Stimulated activated CD8-positive, alpha-beta memory T cell treated with anti-CD3 and anti-CD28 coated beads, Interleukin-4, amount 100 ng/mL, for 1 hour (primary cell): ENCODE data around the gene CAMTA2.
A peak's percentile ranks its signal among the peaks of the same experiment; 100 is the strongest.
"Not testable (repeated sequence)": the region's sequence is repeated elsewhere in the genome, so short reads cannot be mapped to it uniquely, and the experiment has no call there.

ENCODE experiments used
- DNase-seq, 2 donors: peaks; one replicate each; pipeline ENCODE4 v3.0.0-alpha.2; 2020; ENCODE audit warnings: low read depth in 2 of 2, low spot score in 1 of 2

CAMTA2 gene, protein sequence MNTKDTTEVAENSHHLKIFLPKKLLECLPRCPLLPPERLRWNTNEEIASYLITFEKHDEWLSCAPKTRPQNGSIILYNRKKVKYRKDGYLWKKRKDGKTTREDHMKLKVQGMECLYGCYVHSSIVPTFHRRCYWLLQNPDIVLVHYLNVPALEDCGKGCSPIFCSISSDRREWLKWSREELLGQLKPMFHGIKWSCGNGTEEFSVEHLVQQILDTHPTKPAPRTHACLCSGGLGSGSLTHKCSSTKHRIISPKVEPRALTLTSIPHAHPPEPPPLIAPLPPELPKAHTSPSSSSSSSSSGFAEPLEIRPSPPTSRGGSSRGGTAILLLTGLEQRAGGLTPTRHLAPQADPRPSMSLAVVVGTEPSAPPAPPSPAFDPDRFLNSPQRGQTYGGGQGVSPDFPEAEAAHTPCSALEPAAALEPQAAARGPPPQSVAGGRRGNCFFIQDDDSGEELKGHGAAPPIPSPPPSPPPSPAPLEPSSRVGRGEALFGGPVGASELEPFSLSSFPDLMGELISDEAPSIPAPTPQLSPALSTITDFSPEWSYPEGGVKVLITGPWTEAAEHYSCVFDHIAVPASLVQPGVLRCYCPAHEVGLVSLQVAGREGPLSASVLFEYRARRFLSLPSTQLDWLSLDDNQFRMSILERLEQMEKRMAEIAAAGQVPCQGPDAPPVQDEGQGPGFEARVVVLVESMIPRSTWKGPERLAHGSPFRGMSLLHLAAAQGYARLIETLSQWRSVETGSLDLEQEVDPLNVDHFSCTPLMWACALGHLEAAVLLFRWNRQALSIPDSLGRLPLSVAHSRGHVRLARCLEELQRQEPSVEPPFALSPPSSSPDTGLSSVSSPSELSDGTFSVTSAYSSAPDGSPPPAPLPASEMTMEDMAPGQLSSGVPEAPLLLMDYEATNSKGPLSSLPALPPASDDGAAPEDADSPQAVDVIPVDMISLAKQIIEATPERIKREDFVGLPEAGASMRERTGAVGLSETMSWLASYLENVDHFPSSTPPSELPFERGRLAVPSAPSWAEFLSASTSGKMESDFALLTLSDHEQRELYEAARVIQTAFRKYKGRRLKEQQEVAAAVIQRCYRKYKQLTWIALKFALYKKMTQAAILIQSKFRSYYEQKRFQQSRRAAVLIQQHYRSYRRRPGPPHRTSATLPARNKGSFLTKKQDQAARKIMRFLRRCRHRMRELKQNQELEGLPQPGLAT

DNA sequence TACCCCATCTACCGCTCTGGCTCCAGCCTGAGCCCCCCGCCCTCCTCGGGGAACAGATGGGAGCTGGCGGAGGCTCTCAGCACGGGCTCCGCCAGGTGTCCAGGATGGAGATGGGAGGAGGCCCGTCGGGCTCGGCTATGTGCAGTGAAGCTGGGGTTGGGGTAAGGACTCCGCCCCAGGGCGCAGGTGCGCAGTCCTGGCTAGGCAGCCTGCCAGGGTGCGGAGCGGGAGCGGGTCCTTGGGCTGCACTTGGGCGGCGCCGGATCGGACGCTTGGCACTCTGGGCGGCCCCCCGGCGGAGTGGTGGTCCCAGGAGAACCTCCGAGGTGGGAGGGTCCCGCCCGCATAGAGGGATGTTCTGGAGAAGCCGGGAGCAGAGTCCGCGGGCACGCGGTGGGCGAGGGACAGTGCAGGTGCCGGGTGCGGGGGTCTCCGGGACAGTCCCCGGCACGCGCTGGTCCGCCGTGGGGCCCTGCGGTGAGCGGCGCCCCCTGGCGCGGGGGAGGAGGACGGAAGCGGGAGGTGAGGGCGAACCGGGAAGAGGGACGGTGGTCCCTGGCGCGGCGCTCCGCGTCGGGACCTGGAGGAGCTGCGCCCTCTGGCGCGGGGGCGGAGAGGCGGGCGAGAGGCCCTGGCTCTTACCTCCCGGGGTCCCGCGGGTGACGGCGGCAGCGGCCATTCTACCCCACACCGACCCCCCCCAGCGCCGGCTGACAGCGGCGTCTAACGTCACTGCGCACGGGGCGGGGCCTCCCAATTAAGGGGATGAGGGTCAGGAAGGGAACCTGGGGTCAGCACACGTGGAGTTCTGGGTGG is at the start of gene CAMTA2:
CAMTA2 (minus strand) TSS at position 725 of the 816 bp plus-strand sequence. CDS start 1,453 bp downstream, outside the sequence.
- DNase-seq = peak; percentile 75 to 77

DNA sequence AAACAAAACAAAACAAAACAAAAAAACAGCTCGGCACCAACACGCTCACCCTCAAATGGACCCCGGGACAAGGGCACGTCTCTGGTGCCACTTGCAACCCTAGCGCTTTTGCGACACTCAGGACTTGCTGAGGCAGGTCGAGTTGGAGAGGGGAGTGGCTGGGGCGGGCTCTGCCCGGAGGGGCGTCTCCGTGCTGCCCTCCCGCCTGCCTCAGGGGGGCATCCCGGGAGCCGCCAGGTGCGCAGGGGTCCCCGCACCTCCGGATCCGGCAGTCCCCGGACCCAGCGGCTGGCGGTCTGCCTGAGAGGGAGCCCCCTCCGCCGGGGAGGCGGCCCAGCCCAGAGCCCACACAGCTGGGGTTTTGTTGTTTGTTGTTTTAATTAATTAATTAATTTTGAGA is 47.8 kb upstream of the CAMTA2 start, which contains the start of gene SLC52A1:
SLC52A1 (minus strand) TSS at position 112 of the 400 bp plus-strand sequence. CDS start 820 bp downstream, outside the sequence.
- no peak for DNase-seq

DNA sequence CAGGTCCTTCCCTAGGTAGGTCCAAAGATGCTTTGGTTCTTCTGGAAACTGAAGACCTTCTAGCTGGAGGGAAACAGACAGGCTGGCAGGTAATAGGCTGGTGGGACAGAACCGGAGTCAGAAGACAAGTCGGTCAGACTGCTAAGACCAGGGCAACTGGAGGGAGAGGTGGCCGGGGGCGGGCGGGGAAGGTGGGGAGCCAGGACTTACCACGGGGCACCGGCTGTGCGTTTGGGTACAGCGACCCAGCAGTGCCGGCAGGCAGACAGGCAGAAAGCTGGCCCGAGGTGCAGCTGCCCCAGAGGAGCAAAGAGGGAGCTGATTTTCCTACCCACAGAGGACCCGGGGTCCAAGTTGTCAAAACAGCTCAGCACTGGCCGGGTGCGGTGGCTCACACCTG is 47.2 kb upstream of the CAMTA2 start:
- no peak for DNase-seq

DNA sequence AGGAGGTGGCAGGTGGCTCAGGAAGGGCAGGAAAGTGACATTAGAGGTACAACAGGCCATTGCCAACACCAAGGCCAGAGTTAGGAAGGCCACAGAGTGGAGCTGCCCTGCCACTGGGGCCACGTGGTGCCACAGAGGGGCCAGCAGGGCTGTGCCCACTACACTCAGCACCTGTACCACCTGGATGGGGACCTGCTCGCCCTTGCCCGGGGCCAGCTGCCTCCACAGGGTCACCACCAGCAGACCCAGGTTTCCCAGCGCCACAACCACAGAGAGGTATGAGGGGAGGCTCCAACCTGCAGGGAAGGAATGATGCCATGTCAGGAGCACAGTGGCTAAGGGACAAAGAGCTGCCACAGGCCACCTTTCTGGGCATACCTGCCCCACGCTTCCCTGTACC is 46.6 kb upstream of the CAMTA2 start:
- no peak for DNase-seq

DNA sequence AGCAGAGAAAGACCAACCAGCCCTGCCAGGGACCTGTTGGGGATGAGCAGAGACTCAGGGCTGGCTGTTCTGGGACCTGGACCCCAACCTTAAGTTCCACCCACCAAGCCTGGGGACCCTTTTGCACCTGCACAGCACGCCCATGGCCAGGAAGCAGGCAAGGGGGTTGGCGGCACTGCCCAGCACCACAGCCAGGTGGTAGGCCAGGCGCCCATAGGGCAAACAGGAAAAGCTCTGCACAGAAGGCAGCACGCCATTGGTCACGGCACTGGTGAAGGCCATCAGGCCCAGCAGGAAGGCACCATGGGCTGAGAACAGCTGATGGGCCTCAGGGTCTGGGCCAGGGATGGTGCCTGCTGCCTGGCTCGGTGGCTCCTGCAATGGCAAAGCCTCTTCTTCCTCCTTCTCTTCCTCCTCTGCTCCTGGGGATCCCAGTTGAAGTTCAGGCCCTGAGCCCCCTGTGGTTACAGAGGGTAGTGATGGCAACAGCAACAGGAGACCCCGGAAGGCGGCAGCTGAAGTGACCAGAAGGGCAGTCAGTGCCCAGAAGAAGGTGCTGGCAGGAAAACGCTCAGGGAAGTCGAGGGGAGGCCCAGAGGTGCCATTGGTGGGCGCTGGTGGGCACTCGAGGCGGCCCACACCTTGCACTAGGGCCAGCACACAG is 46.0 kb upstream of the CAMTA2 start:
- DNase-seq = no peak

DNA sequence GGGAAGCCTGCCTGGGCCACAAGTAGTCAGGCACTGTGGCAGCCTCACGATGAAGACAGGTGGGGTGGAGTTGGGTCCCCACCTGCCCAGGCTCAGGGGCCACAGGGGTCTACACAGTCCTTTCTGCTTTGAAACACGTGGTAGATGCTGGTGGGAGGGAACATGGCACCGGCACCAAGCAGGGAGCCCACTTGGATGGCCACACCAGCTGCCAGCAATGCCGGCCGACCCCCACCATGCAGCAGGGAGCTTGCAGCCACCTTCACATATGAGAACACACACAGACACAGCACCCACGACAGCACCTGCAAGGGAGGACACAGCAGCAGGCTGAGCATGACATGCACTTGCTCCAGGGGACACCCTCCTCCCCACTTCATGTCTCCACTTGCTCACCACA is 45.4 kb upstream of the CAMTA2 start:
- no peak for DNase-seq

DNA sequence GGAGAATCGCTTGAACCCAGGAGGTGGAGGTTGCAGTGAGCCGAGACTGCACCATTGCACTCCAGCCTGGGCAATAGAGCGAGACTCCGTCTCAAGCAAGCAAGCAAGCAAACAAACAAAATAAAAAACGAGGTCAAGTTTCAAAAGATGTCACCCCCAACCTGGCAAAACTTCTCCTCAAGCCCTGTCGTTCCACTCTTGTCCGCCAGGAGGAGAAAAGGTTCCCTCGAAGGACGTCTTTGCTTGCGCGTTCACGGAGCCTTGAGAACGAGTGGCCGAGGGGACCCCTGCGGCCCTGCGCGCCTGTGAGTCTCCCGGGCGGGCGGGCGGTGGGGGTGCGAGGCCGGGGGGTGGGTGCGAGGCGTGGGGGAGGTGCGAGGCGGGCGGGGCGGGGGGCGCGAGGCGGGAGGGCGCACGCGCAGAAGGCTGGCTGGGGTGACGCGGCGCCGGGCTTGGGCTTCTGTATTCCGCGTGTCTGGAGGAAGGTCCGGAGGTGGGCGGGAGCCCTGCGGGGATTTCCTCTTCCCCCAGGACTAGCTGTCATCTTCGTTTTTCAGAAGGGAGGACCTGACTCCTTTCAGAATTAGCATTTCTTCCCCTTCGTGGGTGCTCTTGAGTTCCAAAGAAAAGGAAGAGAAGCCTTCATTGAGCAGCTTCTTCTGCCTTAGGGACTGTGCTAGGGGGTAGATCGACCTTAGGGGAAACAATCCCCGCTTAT is 44.0 kb upstream of the CAMTA2 start:
- peak; percentile 66 to 77 for DNase-seq

DNA sequence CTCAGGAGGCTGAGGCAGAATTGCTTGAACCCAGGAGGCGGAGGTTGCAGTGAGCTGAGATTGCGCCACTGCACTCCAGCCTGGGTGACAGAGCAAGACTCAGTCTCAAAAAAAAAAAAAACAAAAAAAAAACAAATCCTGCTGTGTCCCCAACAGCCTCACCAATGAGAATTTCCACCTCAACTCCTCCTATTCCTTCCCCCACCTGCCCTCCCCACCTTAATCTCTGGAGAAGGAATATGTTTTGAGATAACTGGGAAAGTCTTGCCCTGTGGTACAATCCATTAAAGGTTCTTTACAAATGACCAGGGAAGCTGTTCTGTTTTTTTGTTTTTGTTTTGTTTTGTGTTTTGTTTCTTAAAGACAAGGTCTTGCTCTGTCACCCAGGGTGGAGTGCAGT is 42.7 kb upstream of the CAMTA2 start:
- DNase-seq = not testable (repeated sequence)

DNA sequence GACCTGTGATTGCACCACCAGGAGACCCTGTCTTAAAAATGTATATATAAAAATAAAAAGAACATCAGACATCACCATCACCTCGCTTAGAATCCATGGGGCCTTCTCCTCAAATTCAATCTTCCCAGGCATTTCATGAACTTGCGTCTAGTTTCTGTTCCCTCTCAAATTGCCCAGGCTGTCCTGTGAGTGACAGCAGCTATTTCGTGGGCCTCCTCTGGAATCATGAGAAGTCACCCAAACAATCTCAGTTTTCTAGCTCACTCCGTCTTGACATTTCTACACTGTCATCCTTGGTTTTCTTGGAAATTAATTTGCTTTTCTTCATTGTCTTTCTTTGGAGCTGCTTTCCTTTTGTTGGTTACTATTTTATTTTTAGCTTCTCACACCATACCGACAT is 40.4 kb upstream of the CAMTA2 start:
- no peak for DNase-seq

DNA sequence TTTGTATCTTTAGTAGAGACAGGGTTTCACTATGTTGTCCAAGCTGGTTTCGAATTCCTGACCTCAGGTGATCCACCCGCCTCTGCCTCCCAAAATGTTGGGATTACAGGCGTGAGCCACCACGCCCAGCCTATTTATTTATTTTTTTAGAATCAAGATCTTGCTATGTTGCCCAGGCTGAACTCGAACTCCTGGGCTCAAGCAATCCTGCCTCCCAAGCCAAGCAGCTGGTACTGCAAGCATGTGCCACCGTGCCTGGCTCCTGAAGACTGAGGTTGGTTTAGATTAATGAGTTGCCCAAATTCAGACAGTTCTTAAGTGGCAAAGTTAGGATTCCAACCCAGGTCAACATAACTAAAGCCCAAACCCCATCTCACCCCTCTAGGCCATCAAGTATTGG is 39.8 kb upstream of the CAMTA2 start:
- DNase-seq = no peak

DNA sequence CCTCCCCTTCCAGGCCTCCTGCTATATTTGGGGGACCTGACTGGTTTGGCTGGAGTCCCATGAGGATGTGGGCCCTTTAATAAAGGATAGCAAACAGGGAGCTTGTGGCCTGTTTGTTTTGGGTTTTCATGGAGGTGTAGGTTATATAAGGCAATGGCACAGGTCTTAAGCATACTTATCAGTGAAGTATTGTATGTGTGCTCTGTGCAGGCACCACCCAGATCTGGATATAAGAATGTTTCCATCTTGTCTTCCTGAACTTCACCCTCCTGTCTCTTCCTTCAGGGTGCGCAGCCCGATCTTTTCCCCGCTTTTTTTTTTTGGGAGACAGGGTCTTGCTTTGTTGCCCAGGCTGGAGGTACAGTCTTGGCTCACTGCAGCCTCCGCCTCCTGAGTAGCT is 37.1 kb upstream of the CAMTA2 start:
- DNase-seq = no peak

DNA sequence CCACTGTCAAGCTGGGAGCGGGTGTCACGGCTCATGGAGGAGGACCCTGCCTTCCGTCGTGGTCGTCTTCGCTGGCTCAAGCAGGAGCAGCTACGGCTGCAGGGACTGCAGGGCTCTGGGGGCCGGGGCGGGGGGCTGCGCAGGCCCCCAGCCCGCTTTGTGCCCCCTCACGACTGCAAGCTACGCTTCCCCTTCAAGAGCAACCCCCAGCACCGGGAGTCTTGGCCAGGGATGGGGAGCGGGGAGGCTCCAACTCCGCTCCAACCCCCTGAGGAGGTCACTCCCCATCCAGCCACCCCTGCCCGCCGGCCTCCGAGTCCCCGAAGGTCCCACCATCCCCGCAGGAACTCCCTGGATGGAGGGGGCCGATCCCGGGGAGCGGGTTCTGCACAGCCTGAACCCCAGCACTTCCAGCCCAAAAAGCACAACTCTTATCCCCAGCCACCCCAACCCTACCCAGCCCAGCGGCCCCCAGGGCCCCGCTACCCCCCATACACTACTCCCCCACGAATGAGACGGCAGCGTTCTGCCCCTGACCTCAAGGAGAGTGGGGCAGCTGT is 36.2 kb upstream of the CAMTA2 start:
- no peak for DNase-seq

DNA sequence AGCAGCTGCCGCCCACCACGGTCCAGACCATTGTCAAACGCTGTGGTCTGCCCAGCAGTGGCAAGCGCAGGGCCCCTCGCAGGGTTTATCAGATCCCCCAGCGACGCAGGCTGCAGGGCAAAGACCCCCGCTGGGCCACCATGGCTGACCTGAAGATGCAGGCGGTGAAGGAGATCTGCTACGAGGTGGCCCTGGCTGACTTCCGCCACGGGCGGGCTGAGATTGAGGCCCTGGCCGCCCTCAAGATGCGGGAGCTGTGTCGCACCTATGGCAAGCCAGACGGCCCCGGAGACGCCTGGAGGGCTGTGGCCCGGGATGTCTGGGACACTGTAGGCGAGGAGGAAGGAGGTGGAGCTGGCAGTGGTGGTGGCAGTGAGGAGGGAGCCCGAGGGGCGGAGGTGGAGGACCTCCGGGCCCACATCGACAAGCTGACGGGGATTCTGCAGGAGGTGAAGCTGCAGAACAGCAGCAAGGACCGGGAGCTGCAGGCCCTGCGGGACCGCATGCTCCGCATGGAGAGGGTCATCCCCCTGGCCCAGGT is 34.8 kb upstream of the CAMTA2 start:
- no peak for DNase-seq

DNA sequence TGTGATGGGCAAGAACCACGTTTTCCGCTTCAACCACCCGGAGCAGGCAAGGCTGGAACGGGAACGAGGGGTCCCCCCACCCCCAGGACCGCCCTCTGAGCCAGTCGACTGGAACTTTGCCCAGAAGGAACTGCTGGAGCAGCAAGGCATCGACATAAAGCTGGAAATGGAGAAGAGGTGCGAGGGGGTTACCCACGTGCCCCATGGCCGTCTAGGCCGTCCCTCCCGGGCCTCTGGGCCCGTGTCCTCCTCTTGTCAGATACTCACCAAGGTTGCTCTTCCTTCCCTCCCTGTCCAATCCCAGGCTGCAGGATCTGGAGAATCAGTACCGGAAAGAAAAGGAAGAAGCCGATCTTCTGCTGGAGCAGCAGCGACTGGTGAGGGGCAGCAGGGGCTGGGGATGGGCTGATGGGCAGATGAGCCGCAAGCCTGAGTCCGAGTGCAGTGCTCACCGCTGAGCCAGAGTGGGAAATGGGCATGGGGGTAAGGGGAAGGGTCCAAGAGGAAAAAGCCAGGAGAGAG is 33.1 kb upstream of the CAMTA2 start:
- no peak for DNase-seq

DNA sequence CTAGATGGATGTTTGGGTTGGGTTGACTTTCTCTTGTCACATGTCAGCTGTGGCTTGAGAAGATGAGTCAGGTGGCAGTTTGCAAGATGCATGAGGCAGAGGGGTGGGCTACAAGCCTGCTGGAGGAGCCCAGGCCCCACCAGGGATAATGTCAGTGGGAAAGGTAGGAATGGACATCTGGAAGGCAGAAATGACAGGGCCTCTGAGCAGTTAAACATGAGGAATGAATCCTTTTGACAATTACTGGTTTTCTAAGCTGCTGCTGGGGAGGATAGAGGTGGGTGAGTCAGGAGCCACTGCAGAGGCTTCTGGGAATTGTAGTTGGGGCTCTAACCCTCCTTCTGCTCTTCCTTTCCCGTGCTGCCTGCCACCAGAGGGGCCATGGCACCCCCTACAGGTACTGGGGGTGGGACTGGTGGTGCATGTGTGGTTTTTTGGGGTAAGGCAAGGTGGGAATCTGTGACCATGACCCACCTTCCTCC is 32.0 kb upstream of the CAMTA2 start:
- peak in 1 of 2 donors; percentile 23 for DNase-seq

DNA sequence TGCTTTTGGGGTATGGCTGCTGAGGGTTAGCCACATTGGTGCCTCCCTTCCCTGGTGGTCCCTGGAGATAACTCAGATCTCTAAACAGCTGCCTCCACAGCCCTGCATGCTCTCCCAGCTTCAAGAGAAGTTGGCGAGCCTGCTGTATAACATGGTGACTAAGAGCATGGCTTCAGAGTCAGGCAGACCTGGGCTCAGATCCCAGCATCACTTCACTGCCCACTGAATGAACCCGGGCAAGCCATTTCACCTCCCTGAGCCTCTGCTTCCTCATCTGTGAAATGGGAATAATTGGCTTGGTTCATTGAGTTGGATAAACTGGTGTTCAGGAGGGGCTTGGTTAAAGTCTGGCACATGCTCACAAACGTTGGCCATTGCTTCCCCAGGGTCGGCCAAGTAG is 26.9 kb upstream of the CAMTA2 start:
- no peak for DNase-seq

DNA sequence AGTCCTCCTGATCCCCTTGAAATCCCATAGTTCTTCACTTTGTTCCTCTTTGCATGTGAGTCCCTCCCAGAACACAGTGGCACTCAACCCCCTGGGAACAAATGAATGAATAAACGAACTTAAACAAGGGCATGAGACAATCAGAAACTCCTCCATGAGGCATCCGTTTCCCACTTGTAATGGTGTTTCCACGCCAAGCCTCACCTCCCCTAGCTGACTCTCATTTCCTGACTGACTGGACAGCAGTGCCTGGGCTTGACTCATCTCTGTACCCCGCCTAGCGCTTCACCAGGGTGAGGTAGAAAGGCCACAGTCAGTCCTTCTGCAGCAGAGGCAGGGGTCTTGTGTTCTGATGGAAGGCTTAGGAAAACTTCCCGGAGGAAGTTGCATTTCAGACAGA is 24.5 kb upstream of the CAMTA2 start:
- DNase-seq = no peak

DNA sequence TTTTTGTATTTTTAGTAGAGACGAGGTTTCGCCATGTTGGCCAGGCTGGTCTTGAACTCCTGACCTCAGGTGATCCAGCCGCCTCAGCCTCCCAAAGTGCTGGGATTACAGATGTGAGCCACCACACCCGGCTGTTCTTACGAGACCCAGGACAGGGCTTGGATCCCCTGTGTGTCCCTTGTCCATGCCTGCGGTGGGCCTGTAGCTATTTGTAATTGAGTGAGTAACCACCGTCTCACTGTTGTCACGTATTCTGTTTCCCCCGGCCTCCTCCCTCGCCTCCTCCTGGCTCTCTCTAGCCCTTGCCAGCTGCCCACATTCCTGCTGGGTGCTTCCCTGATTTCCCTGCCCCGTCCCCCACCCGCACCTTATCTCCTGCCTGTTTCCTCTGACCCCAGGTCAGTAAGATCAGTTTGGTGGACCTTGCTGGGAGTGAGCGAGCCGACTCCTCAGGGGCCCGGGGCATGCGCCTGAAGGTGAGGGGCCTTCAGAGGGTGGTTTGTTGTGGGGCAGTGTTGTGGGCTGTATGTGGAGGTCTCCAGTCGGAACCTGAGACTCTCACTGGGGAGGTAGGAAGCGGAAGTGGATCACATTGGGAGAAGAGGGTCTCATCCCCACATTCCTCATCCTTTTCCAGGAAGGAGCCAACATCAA is 15.9 kb upstream of the CAMTA2 start:
- DNase-seq = no peak
